ENCODE data around the gene CRYGB.
"Not testable (repeated sequence)": the region's sequence is repeated elsewhere in the genome, so short reads cannot be mapped to it uniquely, and the experiment has no call there.

The CRYGB gene

GRCh38 chr2:208148803-208149202 lies 2.8 kb upstream of the CRYGB start:
- DNase-seq, result no peak

- DNase-seq, result no peak
Measured at GRCh38 chr2:208147759-208148158, 1.8 kb upstream of the CRYGB start.

GRCh38 chr2:208147008-208147407 lies 1.1 kb upstream of the CRYGB start:
- no peak for DNase-seq

GRCh38 chr2:208142925-208143799 lies 2.8 kb downstream of the CRYGB start:
- no peak for DNase-seq

GRCh38 chr2:208142240-208142924 lies 3.6 kb downstream of the CRYGB start:
- DNase-seq, result no peak

GRCh38 chr2:208139447-208139846 lies 6.5 kb downstream of the CRYGB start:
- DNase-seq, result no peak

- DNase-seq, result not testable (repeated sequence)
Measured at GRCh38 chr2:208138334-208138733, 7.6 kb downstream of the CRYGB start.

- DNase-seq, result no peak
Measured at GRCh38 chr2:208136716-208137094, 9.3 kb downstream of the CRYGB start.

GRCh38 chr2:208135794-208136715 lies 9.9 kb downstream of the CRYGB start:
- DNase-seq, result no peak

- DNase-seq, result no peak
Measured at GRCh38 chr2:208134928-208135586, 10.9 kb downstream of the CRYGB start.

GRCh38 chr2:208130712-208131110 lies 15.2 kb downstream of the CRYGB start:
- DNase-seq, result no peak

- DNase-seq, result no peak
Measured at GRCh38 chr2:208129744-208130711, 15.9 kb downstream of the CRYGB start, which contains the start of gene CRYGC. Gene CRYGC (minus strand): TSS chr2:208129828. CDS start chr2:208129792, 36 bp downstream.

- DNase-seq, result no peak
Measured at GRCh38 chr2:208128136-208128535, 17.8 kb downstream of the CRYGB start.

GRCh38 chr2:208127090-208127489 lies 18.9 kb downstream of the CRYGB start:
- DNase-seq, result no peak

GRCh38 chr2:208125251-208125650 lies 20.7 kb downstream of the CRYGB start:
- no peak for DNase-seq

- not testable (repeated sequence) for DNase-seq
Measured at GRCh38 chr2:208124013-208124715, 21.8 kb downstream of the CRYGB start, which contains the start of gene CRYGD. Gene CRYGD (minus strand): TSS chr2:208124524. CDS start chr2:208124473, 51 bp downstream.

- DNase-seq, result no peak
Measured at GRCh38 chr2:208122248-208122647, 23.7 kb downstream of the CRYGB start.

GRCh38 chr2:208118918-208119317 lies 27.0 kb downstream of the CRYGB start:
- no peak for DNase-seq

- not testable (repeated sequence) for DNase-seq
Measured at GRCh38 chr2:208117390-208117789, 28.6 kb downstream of the CRYGB start.

GRCh38 chr2:208112969-208113368 lies 33.0 kb downstream of the CRYGB start:
- DNase-seq, result no peak

All from amniotic stem cell (primary cell).